HG03108 (cell line): Measurements from ENCODE around the gene HEXB.
"Not testable (repeated sequence)": the region's sequence is repeated elsewhere in the genome, so short reads cannot be mapped to it uniquely, and the experiment has no call there.

Experiments
- ATAC-seq: cut with Tn5 transposase; IDR thresholded peaks from one replicate; pipeline ENCODE4 v1.9.1; 2021; ENCODE audit warnings: moderate library complexity; ENCODE audit not compliant: unreplicated experiment

HEXB gene

DNA sequence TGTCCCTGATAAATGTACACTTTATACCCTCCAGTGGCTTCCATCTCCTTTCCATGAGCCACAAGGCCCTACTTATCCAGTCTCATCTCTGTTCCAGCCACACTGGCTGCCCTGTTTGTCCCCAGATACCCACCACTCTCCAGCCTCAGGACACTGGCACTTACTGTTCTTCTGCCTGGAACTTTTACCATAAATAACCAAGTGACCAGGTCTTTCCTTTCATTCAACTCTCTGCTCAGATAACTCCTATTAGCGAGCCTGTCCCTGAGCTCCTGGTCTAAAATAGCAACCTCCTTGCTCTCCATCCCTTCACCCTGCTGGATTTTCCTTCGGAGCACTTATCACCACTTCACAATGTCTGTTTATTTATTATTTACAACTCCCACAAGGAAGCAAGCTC is 27.9 kb upstream of the HEXB start:
- ATAC-seq = no peak

DNA sequence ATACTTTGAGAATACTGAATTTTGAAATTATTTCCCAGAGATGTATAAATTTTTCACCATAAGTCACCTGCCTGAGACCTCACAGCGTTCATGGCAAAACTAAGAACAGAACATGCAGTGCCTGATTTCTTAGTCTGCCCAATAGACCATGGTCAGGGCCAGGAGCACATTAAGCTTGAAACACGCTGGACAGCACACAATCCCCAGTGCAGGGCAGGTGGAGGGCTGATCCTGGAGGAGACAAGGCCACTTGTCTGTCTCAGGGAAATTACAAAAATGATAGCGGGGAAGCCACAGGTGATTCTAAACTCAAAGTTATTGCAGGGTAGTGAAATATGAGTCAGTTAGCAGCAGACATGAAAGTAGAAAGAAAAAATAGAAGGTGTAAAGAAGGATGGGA is 25.9 kb upstream of the HEXB start:
- no peak for ATAC-seq

DNA sequence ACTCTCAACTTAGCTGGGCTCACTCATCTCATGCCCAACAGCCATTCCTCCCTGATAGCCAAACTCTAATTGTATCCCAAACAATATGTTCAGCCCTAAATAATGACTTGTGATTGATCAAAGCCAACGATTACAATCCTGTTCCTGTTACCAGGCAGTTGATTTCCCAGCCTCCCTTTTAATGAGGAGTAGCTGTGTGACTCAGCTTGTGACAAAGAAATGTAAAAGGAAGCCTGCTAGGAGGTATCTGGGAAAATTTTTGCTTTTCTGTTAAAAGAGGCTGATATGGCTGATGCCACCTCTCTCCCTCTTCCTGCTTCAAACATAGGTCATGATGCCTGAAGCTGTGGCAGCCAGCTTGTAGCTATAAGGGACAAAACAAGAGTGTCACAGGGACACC is 24.9 kb upstream of the HEXB start:
- ATAC-seq = no peak

DNA sequence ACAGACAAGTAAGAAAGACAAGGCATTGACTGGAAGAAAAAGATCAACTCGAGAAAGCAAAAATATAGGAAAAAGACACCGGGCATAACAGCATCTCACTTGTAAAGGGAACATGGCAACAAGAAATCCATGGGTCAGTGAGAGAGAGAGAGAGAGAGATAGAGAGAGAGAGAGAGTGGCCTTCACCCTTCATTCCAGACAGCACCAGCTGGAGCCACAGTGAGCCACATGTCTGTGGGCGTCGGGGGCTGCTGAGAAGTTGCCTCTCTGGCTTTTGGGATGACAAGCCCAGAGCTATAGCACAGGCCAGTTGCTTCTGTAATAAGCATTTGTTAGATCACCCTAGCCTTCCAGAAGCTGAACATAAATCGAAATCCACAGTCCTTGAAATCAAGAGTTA is 24.2 kb upstream of the HEXB start:
- ATAC-seq = no peak

DNA sequence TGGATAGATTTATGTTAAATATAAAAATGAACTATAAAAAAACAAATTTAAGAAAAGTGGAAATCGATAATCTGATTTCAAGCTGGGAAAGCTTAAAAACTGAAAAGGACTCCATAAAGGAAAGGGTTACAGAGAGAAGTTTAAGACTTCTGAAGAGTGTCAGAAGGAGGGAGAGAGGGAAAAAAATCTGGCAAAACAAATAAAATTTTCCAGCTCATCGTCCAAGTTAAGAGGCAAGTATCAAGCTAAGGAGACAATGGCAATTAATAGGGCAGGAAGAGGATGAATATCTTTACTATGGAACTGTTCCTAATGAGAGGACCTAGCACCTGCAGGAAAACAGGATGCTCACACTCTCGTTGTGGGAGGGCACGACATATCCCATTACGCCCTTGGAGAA is 20.5 kb upstream of the HEXB start:
- ATAC-seq = no peak

DNA sequence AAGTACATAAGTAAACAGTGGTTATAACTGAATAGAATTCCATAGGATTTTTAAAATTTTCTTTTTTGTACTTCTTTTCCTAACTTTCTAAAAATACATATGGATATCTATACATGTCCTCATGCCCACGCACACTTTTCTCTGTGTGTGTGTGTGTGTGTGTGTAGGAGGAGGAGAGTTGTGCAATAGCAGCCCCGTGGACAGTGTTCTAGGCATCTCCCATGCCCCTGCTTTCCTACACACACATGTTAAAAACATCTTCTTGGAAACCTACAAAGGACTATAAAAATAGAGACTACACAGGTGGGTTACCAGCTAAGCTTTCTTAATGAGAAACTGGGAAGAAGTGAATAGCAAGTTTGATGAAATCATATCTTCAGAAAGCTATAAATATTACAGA is 19.8 kb upstream of the HEXB start:
- no peak for ATAC-seq

DNA sequence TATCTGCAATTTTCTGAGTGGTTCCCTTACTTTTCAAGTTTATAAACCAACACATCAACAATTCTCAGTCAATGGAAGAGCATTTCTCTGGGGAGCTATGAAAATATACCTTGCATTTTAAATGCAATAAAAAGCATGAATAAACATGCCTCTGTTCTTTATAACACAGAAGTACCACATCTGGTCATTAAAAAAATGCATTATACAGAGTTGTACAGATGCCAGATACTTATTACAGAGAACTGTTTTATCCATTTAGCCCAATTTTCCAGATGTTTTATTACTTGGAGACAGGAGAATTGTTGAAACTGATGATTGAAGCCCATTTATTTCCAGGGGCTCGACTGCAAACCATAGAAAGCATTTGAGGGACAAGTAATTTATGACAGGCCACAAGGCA is 19.2 kb upstream of the HEXB start:
- ATAC-seq = no peak

DNA sequence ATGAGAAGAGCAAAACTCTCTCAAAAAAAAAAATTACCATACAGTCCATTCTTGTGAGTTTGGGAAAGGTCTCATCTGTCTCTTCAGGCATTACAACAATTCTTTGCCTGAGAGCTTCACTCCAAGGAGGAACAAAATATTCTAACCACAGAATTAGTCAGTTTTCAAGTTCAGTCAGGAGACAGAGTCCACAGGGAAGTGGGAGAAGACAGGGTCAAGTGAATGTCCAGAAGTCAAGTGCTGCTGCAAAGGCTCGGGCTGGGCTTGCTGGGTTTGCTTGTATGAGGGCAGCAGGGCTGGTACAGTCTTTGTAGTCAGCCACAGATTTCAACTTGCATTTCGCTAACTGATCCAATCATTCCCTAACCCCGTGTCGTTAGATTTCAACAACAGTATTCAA is 17.6 kb upstream of the HEXB start:
- no peak for ATAC-seq

DNA sequence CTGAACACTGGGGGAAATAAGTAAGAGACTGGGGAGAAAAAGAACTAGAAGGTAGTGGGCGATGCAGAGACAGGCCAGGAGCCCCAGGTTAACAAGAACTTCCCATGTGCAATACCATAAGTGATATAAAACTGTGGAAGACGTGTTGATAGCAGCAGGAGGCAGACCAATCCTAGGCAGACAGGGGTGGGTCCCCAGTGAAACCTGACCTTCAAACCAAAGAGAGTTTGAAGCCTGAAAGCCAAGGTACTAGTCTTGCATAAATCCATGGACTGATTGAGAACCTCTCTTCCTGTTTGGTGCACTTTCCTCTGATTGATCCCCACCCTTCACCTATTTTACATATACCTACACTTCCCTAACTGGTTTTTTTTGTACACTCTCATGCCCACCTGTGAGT is 15.2 kb upstream of the HEXB start:
- ATAC-seq = no peak

DNA sequence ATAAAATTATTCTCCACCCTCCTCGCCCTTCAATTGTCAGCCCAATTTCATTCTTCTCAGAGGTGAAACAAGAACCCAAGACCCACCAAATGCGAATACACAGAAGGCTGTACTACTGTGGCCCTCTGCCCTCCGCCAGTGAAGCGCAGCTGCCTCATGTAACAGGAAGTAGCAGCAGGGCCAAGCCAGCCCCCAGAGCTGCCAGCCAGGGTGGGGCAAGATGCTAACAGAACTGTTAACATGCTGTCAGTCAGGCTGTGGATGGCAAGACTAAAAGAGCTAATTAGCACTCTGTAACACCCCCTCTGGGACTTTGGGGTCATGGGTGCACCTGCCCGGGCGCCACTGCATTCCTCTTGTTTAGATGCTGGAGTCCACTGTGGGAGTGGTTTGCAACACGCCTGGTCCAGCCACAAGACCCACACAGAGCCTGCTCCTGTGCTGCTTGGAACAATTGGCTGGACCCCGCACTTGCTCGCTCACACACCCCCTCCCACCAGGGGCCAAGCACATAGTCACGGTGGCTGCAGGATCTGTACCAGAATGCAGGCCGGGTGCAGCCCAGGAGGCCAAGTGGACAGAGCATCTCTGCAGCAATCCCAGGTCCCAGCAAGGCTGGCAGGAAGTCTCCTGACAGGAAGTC is 14.5 kb upstream of the HEXB start:
- ATAC-seq = no peak

DNA sequence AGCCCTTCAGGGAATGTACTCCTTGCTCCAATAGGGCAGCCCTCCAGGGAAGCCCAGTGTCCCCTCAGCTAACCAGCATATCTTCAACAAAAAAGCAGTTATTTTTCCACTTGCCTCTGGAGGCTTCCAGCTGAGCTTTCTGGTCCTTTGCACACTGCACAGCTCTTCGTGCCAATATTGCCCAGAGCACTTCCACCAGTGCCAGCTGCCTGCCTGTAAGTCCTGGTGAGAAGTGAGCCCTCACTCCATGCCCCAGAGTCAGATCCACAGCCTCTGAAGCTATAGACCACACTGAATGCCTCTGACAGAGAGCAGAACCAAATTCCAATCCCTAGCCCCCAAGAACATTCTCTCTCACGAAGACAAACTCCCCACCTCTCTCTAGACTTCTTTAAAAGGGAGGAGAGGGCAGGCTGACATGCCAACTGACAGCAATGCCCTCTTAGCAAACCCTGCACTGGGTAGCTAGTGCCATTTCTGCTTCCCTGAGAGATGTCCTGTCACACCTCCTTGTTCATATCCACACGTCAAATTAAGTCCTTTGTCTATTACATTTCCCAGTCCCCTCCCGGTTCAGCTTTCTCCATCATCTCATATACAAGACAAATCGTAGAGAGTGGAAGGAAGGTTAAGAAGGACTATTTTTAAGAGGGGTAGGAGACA is 12.7 kb upstream of the HEXB start:
- no peak for ATAC-seq

DNA sequence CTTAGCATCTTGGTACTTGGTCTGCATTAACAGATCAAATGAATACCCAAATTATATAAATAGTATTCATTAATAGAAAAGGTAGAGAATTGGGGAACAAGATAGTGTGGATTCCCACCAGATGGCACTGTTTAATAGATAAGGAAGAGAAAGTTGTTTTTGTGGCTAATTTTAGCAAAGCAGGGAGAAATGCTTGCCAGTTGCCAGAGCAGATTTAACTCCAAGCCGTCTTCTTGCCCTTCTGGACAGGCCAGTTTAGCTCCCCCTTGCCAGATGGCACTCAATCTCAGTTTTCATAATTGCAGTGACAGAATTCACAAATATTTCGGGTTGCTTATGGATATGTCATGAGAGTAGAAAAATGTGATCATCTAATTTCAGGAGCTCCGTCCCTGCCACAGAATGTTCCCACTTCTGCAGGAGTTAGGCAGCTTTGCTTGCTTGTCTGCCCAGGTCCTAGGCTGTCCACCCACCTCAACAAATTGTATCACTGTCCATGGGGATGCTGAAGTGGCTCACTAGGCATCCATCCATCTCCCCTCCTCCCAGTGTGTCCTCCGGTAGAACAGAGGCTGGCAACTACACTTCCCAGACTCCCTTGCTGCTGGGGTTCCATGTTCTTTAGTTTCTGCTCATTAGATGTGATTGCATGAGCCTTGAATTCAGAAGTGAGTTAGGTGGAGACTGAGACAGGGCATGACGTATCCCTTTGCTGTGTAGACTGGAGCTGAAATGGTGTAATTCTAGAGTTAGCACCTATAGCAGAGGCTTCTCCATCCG is 11.8 kb upstream of the HEXB start:
- no peak for ATAC-seq

DNA sequence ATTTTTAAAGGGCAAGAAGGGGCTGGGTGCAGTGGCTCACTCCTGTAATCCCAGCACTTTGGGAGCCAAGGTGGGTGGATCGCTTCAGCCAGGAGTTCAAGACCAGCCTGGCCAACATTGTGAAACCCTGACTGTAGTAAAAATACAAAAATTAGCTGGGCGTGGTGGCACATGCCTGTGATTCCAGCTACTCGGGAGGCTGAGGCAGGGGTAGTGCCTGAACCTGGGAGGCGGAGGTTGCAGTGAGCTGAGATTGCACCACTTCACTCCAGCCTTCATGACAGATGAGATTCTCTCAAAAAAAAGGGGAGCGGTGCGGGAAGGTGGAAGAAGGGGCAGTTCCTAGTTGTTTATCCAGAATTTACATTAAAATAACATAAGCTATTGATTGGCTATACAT is 8.6 kb upstream of the HEXB start:
- ATAC-seq = not testable (repeated sequence)

DNA sequence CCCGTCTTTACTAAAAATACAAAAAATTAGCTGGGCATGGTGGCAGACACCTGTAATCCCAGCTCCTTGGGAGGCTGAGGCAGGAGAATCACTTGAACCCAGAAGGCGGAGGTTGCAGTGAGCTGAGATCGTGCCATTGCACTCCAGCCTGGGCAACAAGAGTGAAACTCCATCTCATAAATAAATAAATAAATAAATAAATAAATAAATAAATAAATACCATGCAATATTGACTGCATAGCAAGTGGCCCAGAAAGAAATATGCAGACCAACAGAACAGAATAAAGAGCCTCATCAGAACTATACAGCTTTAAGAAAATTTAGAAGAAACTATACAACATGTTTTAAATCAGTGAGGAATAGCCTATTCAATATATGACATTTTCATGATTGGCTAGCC is 6.9 kb upstream of the HEXB start:
- ATAC-seq = not testable (repeated sequence)

DNA sequence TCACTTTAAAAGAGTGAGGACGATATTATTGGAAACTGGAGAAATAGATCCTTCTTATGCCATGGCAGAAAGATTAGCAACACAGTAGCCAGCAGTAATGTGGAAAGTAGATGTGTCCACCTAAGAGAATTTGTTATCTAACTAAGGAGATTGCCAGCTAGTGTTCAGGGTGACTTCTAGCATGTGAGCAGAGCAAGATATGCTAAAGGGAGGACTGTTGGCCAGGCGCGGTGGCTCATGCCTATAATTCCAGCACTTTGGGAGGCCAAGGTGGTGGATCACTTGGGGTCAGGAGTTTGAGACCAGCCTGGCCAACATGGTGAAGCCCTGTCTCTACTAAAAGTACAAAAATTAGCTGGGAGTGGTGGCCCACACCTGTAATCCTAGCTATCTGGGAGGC is 5.7 kb upstream of the HEXB start:
- not testable (repeated sequence) for ATAC-seq

DNA sequence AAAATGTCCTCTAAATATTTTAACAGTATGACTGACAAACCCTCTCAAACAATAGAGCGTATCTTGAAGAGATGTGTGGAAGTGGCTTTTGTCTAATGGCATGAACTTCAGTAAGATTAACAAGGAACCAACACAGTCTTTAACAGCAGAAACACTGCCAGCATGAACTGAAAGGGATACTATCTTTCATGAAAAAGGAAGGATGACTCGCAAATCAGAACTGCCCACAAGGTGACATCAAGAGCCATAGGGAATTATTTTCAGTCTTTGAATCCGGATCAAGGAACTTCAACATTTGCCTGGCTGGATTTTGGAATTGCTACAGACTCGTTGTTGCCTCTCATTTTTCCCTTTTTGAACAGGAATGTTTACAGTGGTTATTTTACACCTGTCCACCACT is 5.1 kb upstream of the HEXB start:
- no peak for ATAC-seq

DNA sequence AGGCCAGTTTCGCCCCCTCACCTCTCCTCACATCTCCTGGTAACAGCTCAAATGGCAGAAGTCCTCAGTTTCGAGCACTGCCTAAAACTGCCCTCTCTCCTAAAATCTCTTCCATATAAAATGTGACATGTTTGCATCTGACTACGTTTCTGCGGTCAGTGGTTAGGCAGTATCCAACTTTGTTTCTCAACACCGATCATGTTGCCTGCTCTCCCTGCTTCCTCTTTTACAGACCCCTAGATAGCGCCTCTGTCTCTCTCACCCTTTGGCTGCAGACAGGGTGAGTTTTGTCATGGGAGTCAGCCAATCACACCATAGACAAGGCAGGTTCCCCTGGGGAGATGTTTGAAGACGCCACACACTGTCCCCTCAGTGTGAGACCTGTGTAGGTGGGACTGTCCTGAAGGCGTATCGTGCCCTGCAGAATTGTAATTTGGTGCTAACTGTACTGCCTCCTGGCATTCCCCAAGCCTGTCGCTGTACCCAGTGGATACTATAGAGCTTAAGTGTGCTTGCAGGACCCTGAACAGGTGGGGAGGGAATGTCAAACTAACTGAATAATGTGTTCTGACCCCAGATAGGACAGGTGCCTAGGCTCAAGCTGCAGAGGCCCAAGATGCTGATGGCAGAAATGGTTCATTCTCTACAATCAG is 1.1 kb downstream of the HEXB start:
- ATAC-seq = peak; percentile 48

DNA sequence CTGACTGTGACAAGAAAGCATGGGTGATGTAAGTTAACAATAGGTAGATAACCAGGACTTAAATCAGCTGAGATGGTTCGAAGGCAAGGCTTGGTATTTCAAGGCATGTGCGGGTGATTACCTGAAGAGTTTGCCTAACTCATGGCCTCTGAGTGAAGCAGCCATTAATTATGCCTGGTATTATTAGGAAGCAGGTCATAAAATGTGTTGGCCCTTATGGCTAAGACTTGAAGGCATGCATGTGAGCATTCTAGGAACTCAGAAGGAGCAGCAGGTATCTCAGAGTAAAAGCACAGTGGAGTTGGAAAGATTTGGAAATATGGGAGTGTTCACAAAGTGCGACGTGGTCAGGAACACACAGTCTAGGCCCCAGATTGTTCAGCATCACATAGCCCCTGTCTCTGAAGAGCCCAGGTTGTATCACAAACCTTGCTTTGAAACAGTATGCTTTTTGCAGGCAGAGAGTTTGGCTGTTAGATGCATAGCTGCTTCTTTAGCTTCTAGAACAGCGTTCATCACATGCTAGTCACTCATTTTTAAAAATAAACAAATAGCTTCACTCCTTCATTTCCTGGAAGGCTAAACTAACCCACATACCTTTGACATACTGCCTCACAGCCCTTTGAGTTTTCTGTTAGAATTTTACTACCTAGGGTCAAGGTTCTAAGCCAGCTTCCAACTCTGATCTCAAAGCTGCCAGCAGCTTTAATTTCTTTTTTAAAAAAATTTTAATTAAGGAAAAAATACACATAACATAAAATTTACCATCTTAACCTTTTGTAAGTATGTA is 2.1 kb downstream of the HEXB start:
- ATAC-seq = no peak

DNA sequence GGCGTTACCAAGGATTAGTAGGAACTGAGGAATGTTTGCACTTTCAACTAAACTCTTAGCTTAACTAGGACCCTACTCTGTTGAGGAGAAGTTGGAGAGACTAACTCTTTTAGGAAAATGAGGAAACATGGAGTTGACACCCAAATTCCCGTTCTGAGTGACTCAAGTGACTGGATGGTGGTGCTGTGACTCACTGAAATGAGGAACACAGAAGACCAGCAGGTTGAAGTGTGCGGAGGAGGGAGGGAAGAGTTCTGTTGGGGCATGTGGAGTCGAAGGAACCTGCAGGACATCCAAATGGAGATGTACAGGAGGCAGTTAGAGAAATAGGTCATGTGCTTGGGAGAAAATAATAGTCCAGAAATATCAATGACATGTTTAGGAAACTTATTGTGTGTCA is 8.2 kb downstream of the HEXB start:
- no peak for ATAC-seq

DNA sequence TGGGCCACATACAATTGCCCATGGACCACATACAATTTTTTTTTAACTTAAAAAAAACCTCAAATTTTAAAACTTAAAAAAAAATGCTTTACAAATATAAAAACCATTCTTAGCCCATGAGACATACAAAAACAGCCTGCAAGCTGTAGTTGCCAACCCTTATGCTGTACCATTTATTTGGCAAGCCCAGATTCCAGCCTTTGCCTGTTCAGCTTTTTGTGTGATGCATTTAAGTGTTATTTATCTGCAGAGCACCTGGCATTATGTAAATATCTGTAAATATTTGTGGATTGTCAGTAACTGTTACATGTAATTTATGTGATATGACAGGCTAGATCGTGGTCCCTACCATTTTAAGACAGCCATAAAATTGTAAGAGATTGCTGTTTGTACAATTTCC is 32.6 kb downstream of the HEXB start:
- no peak for ATAC-seq

DNA sequence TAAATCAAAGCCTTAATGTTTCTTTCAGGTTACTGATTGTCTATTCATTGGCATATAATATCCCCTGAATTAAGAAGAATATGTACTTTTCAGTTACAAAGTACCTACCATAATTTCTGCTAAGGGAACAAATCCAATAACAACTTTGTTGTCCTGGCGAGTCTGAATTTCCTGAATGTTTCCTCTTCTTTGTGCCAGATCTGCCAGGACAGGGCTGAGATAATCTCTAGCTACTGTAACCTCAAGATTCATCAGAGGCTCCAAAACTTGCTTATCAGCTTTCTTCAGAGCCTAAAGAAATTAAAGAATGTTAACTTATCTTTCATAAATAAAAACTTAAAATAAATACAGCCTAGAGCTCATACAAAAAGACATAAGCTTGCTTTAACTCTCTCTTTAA is 37.2 kb downstream of the HEXB start:
- no peak for ATAC-seq
